OCI-LY3 (cell line): ENCODE results near the gene DNM1.

ENCODE experiments used
- CTCF ChIP-seq: fragments of 200-600, 300-600 bp; sonication (generic); IDR thresholded peaks from 2 replicates; pipeline ENCODE4 v1.5.1; 2014; ENCODE audit warnings: antibody characterized with exemption, low read length, low read depth
- EZH2phosphoT487 ChIP-seq: fragments of 200-600 bp; shearing (Covaris generic); IDR thresholded peaks from 2 replicates; pipeline ENCODE4 v1.6.1; 2018; ENCODE audit warnings: antibody characterized with exemption, mixed run types, low read depth

- TF ChIP-seq CTCF (no peak), EZH2phosphoT487 (no peak)
Observed at GRCh38 chr9:128169925-128170324, 33.3 kb upstream of the DNM1 start.
